H9 (cell line): ENCODE data around the gene CUEDC2. TPM values are rescaled to one million over a fixed set of nuclear protein-coding genes. Genes with fewer than 3 reads are reported as not detected.
A peak's percentile ranks its signal among the peaks of the same experiment; 100 is the strongest.

Source experiments
- DNase-seq: peaks from one replicate; pipeline ENCODE4 v3.0.0-alpha.2; 2017
- H2AFZ ChIP-seq: one replicate; pipeline ENCODE4 v1.6.1; 2013; ENCODE audit warnings: mild to moderate bottlenecking, low read length, control low read depth, moderate library complexity
- H2AK5ac ChIP-seq: 2 replicates; pipeline ENCODE4 v1.6.1; 2013; ENCODE audit warnings: low read length, control low read depth, mixed read lengths; ENCODE audit not compliant: insufficient read length
- H2BK120ac ChIP-seq: one replicate; pipeline ENCODE4 v1.6.1; 2013; ENCODE audit warnings: low read depth, mild to moderate bottlenecking, low read length, control low read depth, inconsistent platforms; ENCODE audit not compliant: poor library complexity, severe bottlenecking
- H2BK12ac ChIP-seq: 2 replicates; pipeline ENCODE4 v1.6.1; 2013; ENCODE audit warnings: low read length, control low read depth, mixed read lengths, low read depth; ENCODE audit not compliant: insufficient read length
- H2BK15ac ChIP-seq: 2 replicates; pipeline ENCODE4 v1.6.1; 2013; ENCODE audit warnings: low read depth, low read length, control low read depth
- H2BK20ac ChIP-seq: one replicate; pipeline ENCODE4 v1.6.1; 2013; ENCODE audit warnings: low read depth, mild to moderate bottlenecking, low read length, control low read depth, inconsistent platforms; ENCODE audit not compliant: poor library complexity, severe bottlenecking
- H2BK5ac ChIP-seq: 2 replicates; pipeline ENCODE4 v1.6.1; 2013; ENCODE audit warnings: low read length, control low read depth, mixed read lengths; ENCODE audit not compliant: insufficient read length
- H3K14ac ChIP-seq: 2 replicates; pipeline ENCODE4 v1.6.1; 2013; ENCODE audit warnings: low read length, control low read depth; ENCODE audit not compliant: insufficient read depth
- H3K18ac ChIP-seq: 2 replicates; pipeline ENCODE4 v1.6.1; 2013; ENCODE audit warnings: low read depth, mild to moderate bottlenecking, mixed read lengths, low read length, control low read depth; ENCODE audit not compliant: insufficient read length
- H3K23ac ChIP-seq: 2 replicates; pipeline ENCODE4 v1.6.1; 2013; ENCODE audit warnings: low read length, control low read depth, mixed read lengths, low read depth; ENCODE audit not compliant: insufficient read length
- H3K23me2 ChIP-seq: 2 replicates; pipeline ENCODE4 v1.6.1; 2013; ENCODE audit warnings: low read depth, mild to moderate bottlenecking, mixed read lengths, low read length, control low read depth; ENCODE audit not compliant: insufficient read length, poor library complexity, severe bottlenecking
- H3K27ac ChIP-seq: 2 replicates; pipeline ENCODE4 v1.5.1; 2013; ENCODE audit warnings: low read length, control low read depth, mixed read lengths, low read depth; ENCODE audit not compliant: insufficient read length
- H3K27me3 ChIP-seq: 2 replicates; pipeline ENCODE4 v1.6.1; 2013; ENCODE audit warnings: low read length, control low read depth, inconsistent platforms; ENCODE audit not compliant: insufficient read depth
- H3K4ac ChIP-seq: 2 replicates; pipeline ENCODE4 v1.6.1; 2013; ENCODE audit warnings: low read depth, mild to moderate bottlenecking, control low read depth, inconsistent platforms, low read length, moderate library complexity
- H3K4me1 ChIP-seq: 2 replicates; pipeline ENCODE4 v1.6.1; 2013; ENCODE audit warnings: low read length, control low read depth, inconsistent platforms; ENCODE audit not compliant: insufficient read depth
- H3K4me2 ChIP-seq: 2 replicates; pipeline ENCODE4 v1.6.1; 2013; ENCODE audit warnings: low read length, control low read depth, mixed read lengths; ENCODE audit not compliant: insufficient read length, insufficient read depth
- H3K56ac ChIP-seq: 2 replicates; pipeline ENCODE4 v1.6.1; 2013; ENCODE audit warnings: low read depth, mild to moderate bottlenecking, mixed read lengths, low read length, control low read depth; ENCODE audit not compliant: insufficient read length
- H3K79me1 ChIP-seq: 2 replicates; pipeline ENCODE4 v1.6.1; 2013; ENCODE audit warnings: low read depth, mild to moderate bottlenecking, moderate library complexity, low read length, control low read depth, inconsistent platforms; ENCODE audit not compliant: insufficient read depth, poor library complexity, severe bottlenecking
- H3K79me2 ChIP-seq: 2 replicates; pipeline ENCODE4 v1.6.1; 2013; ENCODE audit warnings: low read length, control low read depth, inconsistent platforms; ENCODE audit not compliant: insufficient read depth
- H3K9ac ChIP-seq: 2 replicates; pipeline ENCODE4 v1.6.1; 2013; ENCODE audit warnings: low read length, control low read depth, mixed read lengths; ENCODE audit not compliant: insufficient read length; ENCODE audit errors: extremely low read depth
- H3K9me3 ChIP-seq: one replicate; pipeline ENCODE4 v1.6.1; 2013; ENCODE audit warnings: low read depth, low read length, inconsistent platforms; ENCODE audit not compliant: control insufficient read depth
- H3T11ph ChIP-seq: one replicate; pipeline ENCODE4 v1.6.1; 2013; ENCODE audit warnings: mild to moderate bottlenecking, low read length, control low read depth, inconsistent platforms
- H4K20me1 ChIP-seq: one replicate; pipeline ENCODE4 v1.6.1; 2013; ENCODE audit not compliant: control insufficient read depth, insufficient read length, insufficient read depth
- H4K5ac ChIP-seq: 2 replicates; pipeline ENCODE4 v1.6.1; 2013; ENCODE audit warnings: low read depth, mild to moderate bottlenecking, mixed read lengths, low read length, control low read depth; ENCODE audit not compliant: insufficient read length
- H4K8ac ChIP-seq: replicated peaks from 2 replicates; pipeline ENCODE4 v1.6.1; 2013; ENCODE audit warnings: low read length, control low read depth, mixed read lengths, low read depth; ENCODE audit not compliant: insufficient read length
- H4K91ac ChIP-seq: 2 replicates; pipeline ENCODE4 v1.6.1; 2013; ENCODE audit warnings: low read depth, mild to moderate bottlenecking, moderate library complexity, mixed read lengths, low read length, control low read depth; ENCODE audit not compliant: insufficient read length
- H3K27ac Mint-ChIP-seq, 3 experiments: 2 replicates in 2 of 3; 3 replicates in 1 of 3; pipeline ENCODE4 v1.8.0; 2020 to 2021; ENCODE audit warnings: mixed read lengths in 3 of 3, mild to moderate bottlenecking in 1 of 3, moderate library complexity in 1 of 3
- H3K27me3 Mint-ChIP-seq: 2 replicates; pipeline ENCODE4 v1.8.0; 2021; ENCODE audit warnings: low read depth, mild to moderate bottlenecking, moderate library complexity, mixed read lengths
- H3K36me3 Mint-ChIP-seq, 3 experiments: 2 replicates in 2 of 3; 3 replicates in 1 of 3; pipeline ENCODE4 v1.8.0; 2020 to 2021; ENCODE audit warnings: low read depth in 3 of 3, mixed read lengths in 3 of 3; ENCODE audit not compliant: insufficient read depth in 1 of 3
- H3K4me1 Mint-ChIP-seq, 2 experiments: 2 replicates each; pipeline ENCODE4 v1.8.0; 2020; ENCODE audit warnings: mixed read lengths in 2 of 2
- H3K4me3 Mint-ChIP-seq, 2 experiments: 2 replicates in 1 of 2; 3 replicates in 1 of 2; pipeline ENCODE4 v1.8.0; 2020 to 2021; ENCODE audit warnings: mild to moderate bottlenecking in 2 of 2, mixed read lengths in 2 of 2, moderate library complexity in 1 of 2
- H3K9me3 Mint-ChIP-seq, 2 experiments: 2 replicates in 1 of 2; 3 replicates in 1 of 2; pipeline ENCODE4 v1.8.0; 2020; ENCODE audit warnings: mild to moderate bottlenecking in 2 of 2, mixed read lengths in 2 of 2, moderate library complexity in 1 of 2
- CTCF ChIP-seq: fragments of 200-600 bp; sonication (generic); conservative IDR thresholded peaks from 3 replicates; pipeline ENCODE4 v1.8.0; 2021; ENCODE audit warnings: antibody characterized with exemption, mild to moderate bottlenecking
- WGBS: extraction: QIAGEN DNeasy Blood & Tissue Kit; methylation state at CpG from one replicate; pipeline ENCODE4 v1.1.7; 2013; ENCODE audit warnings: missing lambda C conversion rate, low lambda C conversion rate, mixed read lengths; ENCODE audit not compliant: insufficient read length; ENCODE audit errors: extremely low coverage; 5-methylcytosine and 5-hydroxymethylcytosine counted together
- total RNA-seq: library from RNA; stranded (reverse); gene quantifications from 2 replicates; pipeline ENCODE4 v1.2.1, GENCODE V29; 2021

The CUEDC2 gene
- total RNA-seq, 1 experiment from 2014 or later: 41.2 TPM

GRCh38 chr10:102422545-102423129, 9.7 kb downstream of the CUEDC2 start:
- no peak overlapping the region for H2BK120ac ChIP-seq
- H3K18ac ChIP-seq: no peak overlapping the region
- Mint-ChIP-seq H3K27me3 (peaks cover 18% of the 10 kb centered on the region), H3K9me3 (no peaks in the 10 kb centered on the region; a peak in 1 of 5 replicates), H3K4me1 (peaks cover 16 to 24% of the 10 kb centered on the region in 2 experiments), H3K4me3 (peak overlapping the region; percentile 92 to 97), H3K36me3 (peaks cover 6 to 17% (median 16%) of the 10 kb centered on the region in 3 experiments; a peak in 5 of 7 replicates), H3K27ac (no peak overlapping the region)
- H2AFZ ChIP-seq: no peak overlapping the region
- H3K4me2 ChIP-seq: peak overlapping the region; percentile 74
- no peak overlapping the region for H3K56ac ChIP-seq
- H3T11ph ChIP-seq: no peak overlapping the region
- H2BK12ac ChIP-seq: no peak overlapping the region
- no peak overlapping the region for H3K4ac ChIP-seq
- H3K9ac ChIP-seq: no peak overlapping the region
- H4K91ac ChIP-seq: no peak overlapping the region
- H4K8ac ChIP-seq: no peak overlapping the region
- no peaks in the 10 kb centered on the region for H4K20me1 ChIP-seq
- peak; percentile 90 for DNase-seq
- H3K79me2 ChIP-seq: no peaks in the 10 kb centered on the region
- H3K27ac ChIP-seq: no peak overlapping the region
- H3K4me1 ChIP-seq: peaks cover 2% of the 10 kb centered on the region; the same call in 1 of the 2 replicates
- WGBS: no CpG with 5 or more reads among the region's 28 CpGs
- no peak overlapping the region for H3K23ac ChIP-seq
- H3K23me2 ChIP-seq: peaks cover 35% of the 10 kb centered on the region
- no peak overlapping the region for H2BK15ac ChIP-seq
- H4K5ac ChIP-seq: no peak overlapping the region
- no peak overlapping the region for H2AK5ac ChIP-seq
- no peaks in the 10 kb centered on the region for H3K27me3 ChIP-seq
- H2BK5ac ChIP-seq: no peak overlapping the region
- H2BK20ac ChIP-seq: no peak overlapping the region
- no peaks in the 10 kb centered on the region for H3K79me1 ChIP-seq
- no peak overlapping the region for H3K14ac ChIP-seq
- no peaks in the 10 kb centered on the region for H3K9me3 ChIP-seq
- TF ChIP-seq CTCF: peak; percentile 81
